GM19023 (cell line): ENCODE measurements around the gene GH1.
A peak's percentile ranks its signal among the peaks of the same experiment; 100 is the strongest.
"Not testable (repeated sequence)": the region's sequence is repeated elsewhere in the genome, so short reads cannot be mapped to it uniquely, and the experiment has no call there.

ENCODE experiments used
- ATAC-seq: cut with Tn5 transposase; IDR thresholded peaks from one replicate; pipeline ENCODE4 v1.9.1; 2021; ENCODE audit warnings: mild to moderate bottlenecking, moderate library complexity; ENCODE audit not compliant: unreplicated experiment

Gene GH1

DNA sequence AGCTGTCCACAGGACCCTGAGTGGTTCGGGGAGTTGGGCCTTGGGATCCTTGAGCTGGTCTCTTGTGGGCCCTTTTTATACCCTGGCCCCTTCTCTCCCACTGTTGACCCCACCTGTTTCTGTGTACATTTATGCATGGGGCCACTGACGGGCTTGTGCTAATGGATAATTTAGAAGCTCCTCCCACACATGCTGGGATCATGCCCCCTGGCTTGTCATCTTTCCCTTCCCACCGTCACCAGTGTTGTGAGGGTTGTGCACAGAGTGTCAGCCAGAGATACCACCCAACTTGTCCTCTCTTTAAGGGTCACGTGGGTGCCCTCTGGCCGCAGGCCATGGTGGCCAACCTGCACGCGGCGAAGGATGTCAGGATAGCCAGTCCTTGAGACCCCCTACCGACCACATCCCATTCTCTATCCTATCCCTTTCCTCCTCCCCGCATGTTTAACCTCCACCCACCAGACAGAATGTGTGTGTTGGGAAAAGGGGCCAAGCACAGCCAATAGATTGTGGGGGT lies at the start of gene GH1:
TSS of gene GH1 (minus strand) at position 51 of the 517 bp plus-strand sequence. CDS start 63 bp downstream, outside the sequence.
- not testable (repeated sequence) for ATAC-seq

DNA sequence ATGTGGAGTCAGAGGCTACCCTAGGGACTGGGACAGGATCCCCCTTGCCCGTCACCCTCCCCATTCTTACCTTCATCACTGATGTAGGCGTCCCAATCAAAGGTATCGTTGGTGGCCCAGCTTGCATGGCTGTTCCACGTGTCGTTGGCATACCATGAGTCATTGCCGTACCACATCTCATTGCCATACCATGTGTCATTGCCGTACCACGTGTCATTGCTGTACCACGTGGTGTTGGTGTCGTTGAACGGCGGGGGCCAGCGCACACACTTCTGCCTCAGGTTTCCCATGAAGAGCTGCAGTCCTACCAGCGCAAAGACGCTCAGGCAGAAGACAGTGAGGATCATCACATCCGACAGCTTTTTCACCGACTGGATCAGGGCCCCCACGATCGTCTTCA lies 49.3 kb upstream of the GH1 start:
- no peak for ATAC-seq

DNA sequence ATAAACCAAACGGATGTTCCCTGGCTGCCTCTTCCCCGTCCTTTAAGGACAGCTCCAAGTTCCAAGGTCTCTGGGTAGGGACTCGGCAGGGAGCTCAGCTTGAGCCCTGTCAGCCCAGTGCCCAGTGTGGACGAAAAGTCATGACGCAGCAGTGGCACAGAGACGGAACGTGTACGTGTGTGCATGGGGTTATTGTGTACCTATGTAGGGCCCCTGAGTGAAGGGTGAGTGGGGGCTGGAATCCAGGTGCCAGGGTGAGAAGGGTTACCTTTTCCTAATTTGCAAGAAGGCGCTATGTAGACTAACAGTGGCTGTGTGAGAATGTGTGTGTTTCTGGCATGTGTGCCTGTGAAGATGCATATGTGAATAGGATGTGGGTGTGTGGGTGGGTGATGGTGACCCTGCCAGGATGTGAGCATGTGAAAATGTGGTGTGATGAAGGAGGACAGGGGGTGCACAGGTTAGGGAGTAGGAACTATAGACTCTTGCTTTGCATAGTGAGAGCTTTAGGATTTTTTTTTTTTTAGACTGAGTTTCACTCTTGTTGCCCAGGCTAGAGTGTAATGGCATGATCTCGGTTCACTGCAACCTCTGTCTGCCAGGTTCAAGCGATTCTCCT lies 48.1 kb upstream of the GH1 start:
- no peak for ATAC-seq

DNA sequence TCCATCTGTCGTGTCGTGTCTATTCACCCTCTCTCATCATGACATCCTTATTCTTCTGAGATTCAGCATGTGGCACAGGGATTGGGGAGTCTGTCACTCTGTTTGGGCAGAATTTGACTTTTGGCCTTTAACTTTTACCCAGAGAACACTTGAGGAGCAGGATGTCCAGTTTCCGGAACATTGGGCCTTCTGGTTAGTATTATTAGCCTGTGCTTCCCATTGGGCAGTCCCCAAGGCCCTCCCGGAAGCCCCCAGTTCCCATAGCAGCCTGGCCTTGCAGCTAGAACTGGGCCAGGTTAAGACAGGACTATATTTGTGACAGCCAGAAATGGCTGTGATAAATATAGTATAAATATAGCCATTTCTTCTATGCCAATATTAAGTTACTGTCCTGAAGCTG lies 44.5 kb upstream of the GH1 start:
- no peak for ATAC-seq

DNA sequence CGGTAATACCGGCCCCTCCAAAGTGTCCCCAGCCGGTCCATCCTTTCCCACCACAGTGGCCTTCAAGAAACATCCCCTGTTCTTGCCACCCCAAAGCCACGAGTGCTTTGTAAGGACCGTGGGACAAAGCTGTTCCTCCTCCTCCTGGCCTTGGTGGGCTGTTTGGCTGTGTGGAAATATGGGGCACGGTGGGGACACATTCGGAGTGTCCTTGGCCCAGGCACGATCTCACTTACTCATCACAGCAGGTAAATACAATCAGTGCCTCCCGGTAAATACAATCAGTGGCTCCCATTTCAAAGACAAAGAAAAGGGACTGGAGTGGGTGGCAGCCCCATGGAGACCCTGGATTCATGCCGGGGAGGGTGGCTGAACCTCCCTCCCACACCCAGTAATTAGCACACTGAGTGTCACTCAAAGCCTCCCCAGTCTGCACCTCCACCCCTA lies 43.7 kb upstream of the GH1 start:
- ATAC-seq, result no peak

DNA sequence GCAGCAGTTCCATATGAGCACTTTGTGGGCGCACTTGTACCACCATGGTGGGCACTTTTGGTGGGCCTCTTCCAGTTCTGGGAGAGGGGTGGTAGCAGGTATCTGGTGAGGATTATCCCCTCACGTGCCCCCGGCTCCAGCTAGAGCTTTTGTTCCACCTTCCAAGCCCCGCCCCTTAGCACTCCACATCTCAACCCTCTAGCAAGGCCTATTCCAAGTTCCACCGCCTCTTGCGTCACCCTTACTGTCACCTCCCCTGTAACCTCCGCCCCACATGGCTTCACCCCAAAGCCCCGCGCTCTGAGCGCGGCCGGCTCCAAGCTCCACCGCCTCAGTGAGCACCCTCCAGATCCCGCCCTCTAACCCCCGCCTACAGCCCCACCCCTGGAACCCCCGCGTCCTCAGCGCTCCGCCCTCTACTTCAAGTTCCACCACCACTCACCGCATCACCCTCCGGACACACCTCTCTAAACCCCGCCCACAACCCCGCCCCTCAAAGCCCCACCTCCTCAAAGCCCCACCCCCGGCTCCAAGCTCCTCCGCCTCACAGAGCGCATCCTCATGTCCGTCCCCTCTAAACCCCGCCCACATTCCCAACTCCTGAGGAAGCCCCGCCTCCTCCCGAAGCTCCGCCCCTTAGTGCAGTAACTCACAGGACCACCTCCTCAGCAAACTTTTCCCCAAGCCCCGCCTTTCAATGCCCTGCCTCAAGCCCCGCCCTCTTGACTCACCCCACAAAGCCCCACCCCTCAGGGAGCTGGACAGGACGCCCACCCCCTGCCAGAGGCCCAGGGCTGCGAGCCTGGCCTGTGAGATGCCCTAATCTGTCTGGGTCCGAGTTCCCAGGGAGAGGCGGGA lies 42.9 kb upstream of the GH1 start:
- ATAC-seq, result no peak

DNA sequence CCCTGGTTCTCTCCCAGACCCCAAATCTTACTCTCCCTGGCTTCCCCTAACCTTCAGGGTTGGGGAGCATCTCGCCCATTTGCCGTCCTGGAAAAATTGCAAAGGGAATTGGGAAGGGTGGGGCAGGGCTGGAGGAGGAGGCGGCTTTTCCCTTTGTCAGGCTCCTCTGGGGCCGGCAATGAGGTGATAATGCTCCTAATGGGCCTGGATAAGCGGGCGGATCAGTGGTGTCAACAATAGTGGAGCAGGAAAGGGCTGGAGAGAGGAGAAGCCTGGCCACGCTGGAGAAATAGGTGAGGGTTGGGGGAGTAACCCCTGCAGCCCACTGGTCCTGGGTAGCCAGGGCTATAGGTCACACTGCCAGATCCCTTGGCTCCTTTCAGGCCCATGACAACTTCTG lies 41.8 kb upstream of the GH1 start:
- ATAC-seq, result no peak

DNA sequence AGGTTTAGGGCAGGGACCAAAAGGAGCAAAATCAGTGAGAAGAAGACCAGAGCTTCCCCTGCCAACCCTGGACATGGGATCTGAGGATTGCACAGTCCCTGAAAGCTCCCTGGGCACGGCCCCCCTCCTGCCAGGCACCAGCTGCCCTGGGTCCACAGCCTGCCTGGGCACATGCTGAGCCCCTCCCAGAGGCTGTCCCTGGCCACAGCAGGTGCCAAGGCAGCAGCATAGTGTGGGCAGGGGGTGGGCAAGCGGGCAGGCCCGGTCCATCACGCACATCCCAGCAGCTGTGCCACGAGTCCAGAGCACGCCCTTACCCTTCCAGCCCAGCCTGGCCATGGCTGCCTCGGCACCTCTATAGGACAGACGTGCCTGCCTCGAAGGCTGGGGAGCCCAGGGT lies 41.4 kb upstream of the GH1 start:
- ATAC-seq, result no peak

DNA sequence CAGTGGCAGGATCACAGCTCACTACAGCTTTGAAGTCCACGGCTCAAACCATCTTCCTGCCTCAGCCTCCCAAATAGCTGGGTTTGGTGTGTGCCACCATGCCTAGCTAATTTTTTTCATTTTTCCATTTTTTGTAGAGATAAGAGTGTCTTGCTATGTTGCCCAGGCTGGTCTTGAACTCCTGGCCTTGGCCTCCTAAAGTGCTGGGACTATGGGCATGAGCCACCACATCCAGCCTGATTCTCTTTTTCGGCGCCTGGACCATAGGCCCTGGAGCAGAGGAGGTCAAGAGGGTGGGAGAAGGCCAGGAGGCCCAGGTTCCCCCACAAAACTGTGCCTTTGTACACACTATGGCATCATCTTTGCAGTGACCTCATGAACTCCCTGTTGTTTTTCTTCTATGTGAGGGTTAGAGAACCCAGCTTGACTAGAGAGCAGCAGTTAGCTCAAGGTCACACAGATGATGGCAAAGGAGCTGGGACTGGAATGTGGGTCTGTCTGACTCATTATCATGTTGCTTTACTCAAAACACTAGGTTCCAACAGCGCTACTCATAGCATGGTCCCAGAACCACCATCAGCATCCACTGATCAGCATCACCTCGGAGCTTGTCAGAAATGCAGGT lies 37.8 kb upstream of the GH1 start:
- no peak for ATAC-seq

DNA sequence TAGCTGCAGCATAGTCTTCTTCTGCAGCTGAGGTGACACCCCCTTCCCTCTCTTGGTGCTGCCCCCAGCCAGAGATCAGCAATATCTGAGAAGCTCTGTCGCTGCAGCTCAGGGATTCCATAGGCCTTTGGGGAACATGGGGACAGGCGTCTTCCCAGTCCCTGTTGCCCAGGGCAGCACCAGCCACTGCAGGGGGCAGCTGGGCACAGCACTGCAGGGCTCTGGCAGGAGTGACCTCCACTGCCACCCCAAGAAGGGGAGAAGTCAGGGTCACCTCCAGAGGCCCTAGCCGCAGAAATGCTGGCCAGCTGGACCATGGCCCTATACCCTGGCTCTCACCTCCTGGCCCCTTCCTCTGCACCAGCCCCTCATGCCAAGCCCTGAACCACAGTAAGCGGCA lies 37.2 kb upstream of the GH1 start:
- no peak for ATAC-seq

DNA sequence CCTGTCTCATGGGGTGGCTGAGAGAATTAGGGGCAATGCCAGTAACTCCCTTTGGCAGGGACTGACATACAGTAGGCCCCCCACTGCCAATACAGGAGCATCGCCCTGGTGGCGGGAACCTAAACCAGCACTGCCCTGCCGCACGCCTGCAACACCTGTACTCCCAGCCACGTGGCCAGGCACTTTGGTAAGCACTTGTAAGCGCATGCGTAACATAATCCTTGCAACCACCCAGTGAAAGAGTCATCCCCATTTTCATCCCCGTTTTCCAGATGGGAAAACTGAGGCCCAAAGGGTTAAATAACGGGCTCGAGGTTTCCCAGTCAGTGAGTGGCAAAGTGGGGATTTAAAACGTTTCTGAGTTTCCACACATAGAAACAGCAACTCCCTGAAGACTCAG lies 36.6 kb upstream of the GH1 start:
- ATAC-seq, result no peak

DNA sequence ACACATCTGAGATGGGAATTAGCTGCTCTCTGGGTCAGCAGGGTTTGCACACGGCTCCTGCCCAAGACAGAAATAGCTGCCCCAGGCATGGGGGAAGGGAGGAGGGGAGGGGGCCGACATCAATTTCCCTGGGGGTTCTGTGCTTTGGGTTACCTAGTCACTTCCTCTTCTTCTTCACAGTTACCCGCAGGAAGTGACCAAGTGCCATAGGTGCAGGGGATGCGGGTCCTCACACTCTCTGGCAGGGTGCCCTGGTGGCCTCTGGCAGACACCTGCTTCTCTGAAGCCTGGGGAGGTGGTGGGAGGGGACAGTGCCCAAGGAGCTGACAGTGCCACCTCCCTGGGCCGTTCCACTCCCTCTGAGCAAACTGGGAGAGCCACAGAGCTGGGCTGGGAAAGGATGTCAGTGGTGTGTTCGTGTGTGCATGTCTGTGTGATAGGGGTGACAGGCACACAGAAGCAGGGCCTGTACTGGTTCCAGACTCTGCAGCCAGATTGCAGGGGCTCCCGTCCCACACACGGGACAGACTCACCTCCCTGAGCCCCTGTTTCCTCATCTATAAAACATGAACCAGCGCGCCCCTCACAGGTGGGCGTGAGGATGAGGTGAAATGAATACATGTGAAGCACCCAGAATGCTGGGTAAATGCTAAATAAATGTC lies 35.9 kb upstream of the GH1 start:
- no peak for ATAC-seq

DNA sequence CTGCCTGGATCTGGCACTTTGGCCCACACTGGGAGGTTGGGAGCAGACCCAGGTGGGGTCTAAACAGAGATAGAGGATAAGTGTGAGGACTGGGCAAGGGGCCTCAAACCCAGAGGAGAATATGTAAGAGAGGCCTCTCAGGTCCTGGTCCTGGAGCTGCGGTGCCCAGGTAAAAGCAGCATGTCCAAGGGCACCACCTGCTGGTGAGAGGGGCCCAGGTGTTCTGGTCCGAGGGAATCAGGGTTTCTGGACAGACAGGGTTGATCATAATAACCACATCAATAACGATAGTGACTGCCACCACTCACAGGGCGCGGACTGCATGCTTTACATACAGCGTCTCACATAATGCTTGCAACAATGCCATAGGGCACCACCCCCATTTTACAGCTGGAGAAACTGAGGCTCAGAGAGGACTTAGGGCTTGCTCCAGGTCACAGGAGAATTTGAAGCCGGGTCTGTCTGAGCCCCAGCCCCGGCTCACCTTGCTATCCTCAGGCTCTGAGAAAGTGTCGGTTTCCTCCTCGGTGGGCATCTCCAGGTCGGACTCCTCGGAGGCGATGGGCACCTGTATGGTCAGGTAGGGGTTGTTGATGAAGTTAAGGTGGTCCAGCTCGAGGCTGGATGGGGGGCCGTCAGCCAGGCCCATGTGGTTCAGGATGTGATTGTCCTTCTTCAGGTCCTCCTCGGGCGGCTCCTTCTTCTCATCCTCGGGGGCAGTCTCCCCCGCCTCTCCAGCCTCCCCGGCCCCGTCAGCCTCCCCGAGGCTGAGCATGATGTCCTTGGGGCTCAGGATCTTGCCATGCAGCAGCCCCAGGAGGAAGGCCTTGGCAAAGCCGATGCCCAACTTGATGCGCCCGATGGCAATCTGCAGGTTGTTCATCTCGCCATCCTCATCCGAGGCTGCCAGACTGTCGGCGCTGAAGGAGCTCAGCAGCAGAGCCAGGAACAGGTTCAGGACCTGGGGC lies 32.6 kb upstream of the GH1 start:
- no peak for ATAC-seq

DNA sequence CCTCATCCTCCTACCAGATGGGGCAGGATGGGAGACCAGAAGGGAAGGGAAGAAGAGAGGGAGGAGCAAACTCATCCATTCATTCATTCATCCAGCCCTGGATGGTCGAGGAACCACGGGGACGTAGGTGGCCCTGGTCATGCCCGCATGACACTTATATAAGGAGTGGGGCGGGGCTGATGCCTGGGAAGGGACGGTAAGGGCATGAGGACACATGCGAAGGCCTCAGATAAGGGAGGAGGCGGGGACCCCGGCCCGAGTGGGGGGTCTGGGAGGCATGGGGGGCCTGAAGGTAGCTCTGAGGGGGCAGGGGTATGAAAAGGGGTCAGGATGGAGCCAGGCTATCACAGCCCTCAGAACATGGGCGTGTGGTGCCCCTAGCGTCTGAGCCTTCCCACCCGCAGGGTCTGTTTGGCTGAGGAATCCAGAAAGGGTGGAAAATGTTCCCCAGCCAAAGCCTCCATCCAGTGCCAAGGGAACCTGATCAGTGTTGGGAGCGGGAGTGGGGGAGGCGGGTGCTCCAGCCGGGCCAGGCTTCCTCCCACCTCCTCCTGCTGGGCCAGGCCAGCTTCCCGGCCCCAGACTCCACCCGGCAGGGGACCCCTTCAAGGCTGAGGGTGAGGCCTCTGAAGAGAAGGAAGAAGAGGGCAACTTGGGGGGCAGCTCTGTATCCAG lies 31.1 kb upstream of the GH1 start:
- ATAC-seq, result no peak

DNA sequence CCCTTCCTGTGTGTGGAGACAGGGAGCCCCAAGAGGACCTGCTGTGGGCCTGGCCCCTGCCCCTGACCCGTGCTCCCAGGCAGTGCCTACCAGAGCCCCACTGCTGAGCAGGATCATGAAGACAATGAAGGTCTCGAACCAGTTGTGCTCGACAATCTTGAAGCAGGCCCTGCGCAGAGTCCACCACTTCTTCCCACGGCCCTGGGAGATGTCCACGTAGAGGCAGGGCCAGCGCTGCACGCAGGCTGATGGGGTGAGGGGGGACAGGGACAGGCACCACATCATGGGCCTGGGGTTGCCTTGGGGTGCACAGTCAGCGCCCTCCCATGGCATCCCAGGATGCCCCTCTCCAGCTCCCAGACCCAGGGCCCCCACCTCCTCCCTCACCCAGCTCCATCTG lies 29.9 kb upstream of the GH1 start:
- no peak for ATAC-seq

DNA sequence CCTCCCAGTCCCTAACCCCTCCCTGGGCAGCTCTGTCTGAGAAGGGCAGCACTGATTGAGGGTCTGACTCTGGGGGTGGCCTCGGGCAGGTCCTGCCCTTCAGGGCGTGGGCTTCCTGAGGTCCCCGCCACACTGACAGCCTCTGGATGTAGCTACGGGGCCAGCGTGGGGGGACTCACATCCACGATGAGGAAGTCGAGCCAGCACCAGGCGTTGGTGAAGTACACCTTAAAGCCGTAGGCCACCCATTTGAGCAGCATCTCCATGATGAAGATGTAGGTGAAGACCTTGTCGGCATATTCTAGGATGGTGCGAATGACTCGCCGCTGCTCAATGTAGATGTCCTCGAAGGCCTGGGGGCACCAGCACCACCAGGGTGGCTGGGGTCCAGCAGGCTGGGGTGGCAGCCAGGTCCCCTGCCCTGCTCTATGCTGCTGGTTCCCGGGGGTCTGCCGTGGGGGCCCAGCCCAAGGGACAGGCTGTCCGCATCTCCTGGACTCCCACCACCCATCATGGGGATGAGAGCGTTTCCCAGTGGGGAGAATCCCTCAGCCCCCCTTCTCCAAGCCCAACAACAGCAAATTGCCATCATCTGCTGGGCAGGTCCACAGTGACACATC lies 29.2 kb upstream of the GH1 start:
- ATAC-seq, result no peak

DNA sequence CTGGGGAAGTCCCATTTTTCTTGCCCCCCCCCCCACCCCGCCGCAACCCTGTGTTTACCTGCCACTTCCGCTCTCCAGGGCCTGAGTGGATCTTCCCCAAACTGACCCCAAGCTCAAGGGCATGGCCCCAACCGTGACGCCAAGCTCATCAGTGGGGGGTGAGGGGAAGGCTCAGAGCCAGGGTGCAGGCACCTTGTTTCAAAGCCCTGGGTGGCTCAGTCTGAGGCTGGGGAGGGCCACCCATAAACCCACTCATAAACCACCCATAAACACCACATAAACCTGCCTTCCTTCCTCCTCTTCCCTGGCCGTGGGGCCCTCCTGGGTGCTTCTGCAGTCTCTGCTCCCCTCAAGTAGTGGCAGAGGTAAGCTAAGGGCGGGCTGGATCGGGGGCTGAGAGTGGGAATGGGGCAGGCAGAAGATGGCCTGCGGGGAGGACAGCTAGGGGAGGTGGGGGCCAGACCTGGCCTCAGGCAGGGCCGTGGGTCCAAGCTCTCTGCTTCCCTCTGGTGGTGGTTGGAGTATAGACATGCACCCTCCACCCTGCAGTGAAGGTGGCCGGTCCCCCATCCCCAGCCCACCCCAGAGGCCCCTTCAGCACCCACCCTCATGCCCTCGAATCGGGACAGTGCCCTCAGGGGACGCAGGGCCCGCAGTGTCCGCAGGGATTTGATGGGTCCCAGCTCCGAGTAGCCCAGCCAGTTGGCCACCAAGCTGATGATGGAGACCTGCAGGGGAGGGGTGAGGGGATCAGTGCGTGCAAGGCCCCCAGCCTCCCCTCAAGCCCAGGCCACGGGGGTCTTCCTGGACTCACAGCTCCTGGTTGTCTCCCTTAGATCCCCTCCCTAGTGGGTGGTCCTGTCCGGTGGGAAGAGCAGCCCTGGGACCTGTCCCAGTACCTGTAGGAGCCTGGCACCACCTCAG lies 28.1 kb upstream of the GH1 start:
- ATAC-seq, result peak; percentile 72
